HL-60/S4 treated with retinoic acid at 250 ng/mL for 4 days and 3 days (cell line): Measurements from ENCODE around the gene HARBI1.

Experiments used
- in situ Hi-C: fragments of 300-500 bp; cut with MboI; formaldehyde crosslinking; loops from 2 replicates; pipeline ENCODE4 v1.7.0; 2022; ENCODE audit warnings: low sequenced_read_pairs

HARBI1 gene

DNA sequence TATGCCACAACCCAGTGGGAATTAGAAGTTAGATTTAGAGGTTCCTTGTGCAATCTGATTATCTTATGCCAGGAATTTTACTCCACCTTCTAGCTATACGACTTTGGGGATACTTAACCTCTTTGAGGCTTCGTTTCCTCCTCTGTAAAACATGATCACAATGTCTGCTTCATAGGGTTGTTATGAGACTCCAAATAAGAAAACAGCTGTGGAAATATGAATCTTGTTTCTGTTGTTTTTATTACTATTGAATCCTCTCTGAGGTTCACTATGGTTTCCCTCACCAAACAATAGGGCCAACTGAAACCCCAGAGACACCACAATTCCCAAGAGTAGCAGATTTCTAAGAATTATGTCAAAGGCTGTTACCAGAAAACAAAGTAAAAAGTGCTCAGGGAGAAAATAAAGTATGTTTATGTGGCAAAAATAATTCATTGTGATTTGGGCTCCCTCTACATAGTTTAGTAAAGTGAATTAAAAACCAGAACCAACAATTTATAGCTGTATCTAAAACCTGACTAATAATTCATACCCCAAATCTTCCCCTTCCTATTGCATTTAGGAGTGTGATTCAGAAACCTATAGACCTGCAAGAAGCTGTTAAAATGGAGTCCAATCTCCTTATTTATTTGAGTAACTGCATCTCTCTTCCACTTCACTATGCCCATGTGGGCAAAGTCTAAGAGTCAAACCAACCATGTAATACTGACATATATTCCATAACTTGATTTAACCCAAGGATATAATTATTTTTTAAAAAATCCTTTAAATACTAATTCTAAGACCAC is 61.6 kb downstream of the HARBI1 start:
- in situ Hi-C loops: no loop called here

DNA sequence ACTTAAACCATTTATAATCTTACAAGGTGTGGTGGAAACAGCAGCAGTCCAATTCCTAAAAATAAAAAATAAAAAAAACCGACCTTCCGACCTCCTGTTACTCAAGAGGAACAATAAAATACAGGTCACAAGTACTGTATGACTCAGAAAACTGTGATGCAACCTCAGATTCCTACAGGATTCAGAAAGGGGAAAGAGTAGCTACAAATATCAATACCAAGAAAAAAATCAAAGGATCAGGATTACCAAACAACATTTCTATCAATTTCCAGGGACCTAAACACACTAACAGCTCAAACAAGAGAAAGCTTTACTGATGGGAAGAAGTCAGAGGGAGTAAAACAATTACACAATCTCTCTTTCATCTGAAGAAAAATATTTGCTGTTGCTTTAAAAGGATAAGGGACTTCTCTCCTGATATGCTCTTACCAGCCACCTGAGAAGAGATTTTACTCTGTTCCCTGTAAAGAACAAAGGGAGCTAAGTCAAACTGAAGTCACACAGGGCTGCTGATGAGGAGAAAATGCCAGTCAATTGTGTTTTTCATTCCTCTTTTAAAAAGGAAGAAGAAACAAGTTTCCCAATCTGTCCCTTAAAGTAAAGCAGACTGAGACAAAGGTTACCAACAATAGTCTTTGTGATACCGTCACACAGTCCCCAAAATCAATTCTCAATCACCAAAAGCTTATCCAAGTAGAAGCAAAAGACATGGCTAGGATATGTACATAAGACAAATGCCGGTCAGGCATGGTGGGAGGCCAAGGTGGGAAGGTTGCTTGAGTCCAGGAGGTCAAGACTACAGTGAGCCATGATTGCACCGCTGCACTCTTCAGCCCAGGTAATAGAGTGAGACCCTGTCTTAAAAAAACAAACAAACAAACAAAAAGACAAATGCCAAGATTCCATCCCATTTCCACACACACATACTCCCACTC is 62.5 kb downstream of the HARBI1 start:
- in situ Hi-C loops: no loop called here

DNA sequence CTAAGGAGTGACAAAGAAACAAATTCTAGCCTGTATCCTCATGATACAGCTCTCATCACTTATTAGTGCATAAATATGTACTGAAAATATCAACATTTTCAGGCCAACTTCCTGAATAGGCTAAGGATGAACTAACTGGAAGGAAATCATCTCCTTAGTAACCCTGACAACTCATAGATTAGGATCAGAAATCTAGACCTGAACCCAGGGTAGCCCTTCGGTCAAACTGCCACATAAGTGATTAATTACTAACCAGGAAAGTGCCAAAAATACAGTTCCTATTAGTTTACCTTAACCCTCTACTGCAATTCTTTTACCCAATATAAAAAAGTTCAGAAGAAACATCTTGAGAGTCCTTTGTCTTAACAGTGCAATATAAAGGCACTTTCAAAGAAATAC is 63.2 kb downstream of the HARBI1 start:
- in situ Hi-C loops: no loop called here
